ENCODE results near the gene ACTG1.

- no peak for TF ChIP-seq CTCF (IDR thresholded peaks at IDR 0.05)
- TF ChIP-seq POLR2A (IDR thresholded peaks at IDR 0.05): no peak
Measured at GRCh38 chr17:81489998-81490992, 22.3 kb downstream of the ACTG1 start.
